HG03039 (cell line): Measurements from ENCODE around the gene DCTN4.
"Not testable (repeated sequence)": the region's sequence is repeated elsewhere in the genome, so short reads cannot be mapped to it uniquely, and the experiment has no call there.

ENCODE experiments used
- ATAC-seq: cut with Tn5 transposase; IDR thresholded peaks from one replicate; pipeline ENCODE4 v1.9.1; 2021; ENCODE audit warnings: mild to moderate bottlenecking, moderate library complexity; ENCODE audit not compliant: unreplicated experiment

The DCTN4 gene

DNA sequence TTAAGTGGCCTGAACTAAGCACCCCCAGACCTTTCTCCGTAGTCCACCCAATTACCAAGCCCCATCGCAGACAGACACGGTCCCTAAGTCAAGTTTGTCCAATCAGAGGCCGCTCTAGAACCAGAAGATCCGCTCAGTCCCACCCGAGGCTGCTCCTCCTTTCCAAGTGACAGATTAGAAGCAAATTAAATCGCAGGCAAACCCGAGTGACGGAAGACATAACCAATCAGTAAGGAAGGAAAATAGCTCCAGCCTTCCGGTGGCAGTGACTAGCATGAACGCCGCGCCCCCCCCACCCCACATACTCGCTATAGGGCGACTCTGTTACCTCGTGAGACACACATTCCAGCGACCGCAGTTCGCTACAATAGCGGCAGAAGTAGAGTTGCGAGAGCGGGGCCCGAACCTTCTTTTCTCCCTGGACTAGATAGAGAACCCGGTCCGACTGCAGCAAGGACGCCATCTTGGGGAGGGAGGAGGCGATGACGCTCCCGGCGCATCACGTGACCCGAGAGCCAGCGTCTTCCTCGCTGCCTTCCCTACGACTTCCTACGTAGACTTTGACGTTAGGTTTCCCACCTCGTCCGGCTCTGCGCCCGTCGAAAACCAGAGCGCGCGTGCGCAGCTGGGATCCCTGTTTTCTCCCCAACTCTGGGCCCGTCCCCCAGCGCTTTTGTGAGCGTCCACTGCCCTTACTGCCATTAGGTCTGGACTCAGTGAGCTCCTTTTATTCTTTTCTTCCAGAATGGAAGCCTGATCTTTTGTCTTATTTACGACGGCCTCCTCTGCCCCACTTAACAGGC is at the start of gene DCTN4:
Gene DCTN4 (minus strand): TSS at position 487 of the 803 bp plus-strand sequence. CDS start 24 bp downstream, at position 463.
- peak; percentile 93 for ATAC-seq

DNA sequence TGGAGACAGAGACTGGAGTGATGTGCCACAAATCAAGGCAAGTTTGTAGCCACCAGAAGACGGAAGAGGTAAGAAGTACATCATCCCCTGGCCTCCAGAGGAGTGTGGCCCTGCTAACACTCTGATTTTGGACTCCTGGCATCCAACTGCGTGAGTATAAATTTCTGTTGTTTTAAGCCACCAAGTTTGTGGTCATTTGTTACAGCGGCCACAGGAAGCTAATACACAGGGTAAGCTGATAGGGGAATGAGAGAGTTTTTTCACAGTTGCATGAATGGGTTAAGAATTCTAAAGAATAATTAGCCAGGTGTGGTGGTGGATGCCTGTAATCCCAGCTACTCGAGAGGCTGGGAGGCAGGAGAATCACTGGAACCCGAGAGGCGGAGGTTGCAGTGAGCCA is 45.6 kb upstream of the DCTN4 start:
- no peak for ATAC-seq

- peak; percentile 50 for ATAC-seq
Observed at GRCh38 chr5:150801117-150801927, 42.5 kb upstream of the DCTN4 start.

DNA sequence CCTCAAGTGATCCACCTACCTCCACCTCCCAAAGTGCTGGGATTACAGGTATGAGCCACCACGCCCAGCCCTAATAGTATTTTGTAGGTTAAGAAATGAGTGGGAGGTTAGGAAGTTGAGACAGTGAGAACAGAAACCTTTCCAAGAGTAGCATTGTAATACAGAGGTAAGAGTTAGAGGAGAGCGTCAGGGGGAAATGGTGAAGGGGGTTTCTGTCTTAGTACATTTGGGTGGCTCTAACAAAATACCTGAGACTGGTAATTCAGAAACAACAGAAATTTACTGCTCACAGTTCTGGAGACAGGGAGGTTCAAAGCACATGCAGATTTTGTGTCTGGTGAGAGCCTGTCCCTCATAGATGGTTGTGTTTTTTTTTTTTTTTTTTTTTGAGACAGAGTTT is 38.6 kb upstream of the DCTN4 start:
- no peak for ATAC-seq

DNA sequence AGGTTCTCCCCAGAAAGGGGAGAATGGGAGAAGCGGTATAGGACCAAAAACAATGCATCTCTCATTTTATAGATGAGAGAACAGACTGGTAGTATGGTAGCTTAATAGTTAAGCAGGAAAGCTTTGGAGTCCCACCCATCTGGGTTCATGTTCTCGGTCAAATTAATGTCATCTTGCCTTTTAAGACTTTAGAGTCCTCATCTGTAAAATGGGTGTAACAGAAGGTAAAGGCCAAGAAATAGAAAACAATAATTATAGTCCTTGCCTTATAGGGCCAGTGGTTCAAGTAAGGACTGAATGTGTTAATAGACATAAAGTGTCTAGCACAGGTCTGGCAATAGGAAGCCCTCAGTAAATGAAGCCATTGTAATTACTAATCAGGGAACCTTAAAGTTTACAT is 36.1 kb upstream of the DCTN4 start:
- no peak for ATAC-seq

GRCh38 chr5:150793423-150793888 is 34.6 kb upstream of the DCTN4 start:
- not testable (repeated sequence) for ATAC-seq

- ATAC-seq = no peak
Observed at GRCh38 chr5:150791536-150791935, 32.7 kb upstream of the DCTN4 start.

- ATAC-seq = peak; percentile 97
Observed at GRCh38 chr5:150789943-150790611, 31.3 kb upstream of the DCTN4 start.

- ATAC-seq = no peak
Observed at GRCh38 chr5:150789450-150789849, 30.6 kb upstream of the DCTN4 start.

- ATAC-seq = no peak
Observed at GRCh38 chr5:150788977-150789376, 30.2 kb upstream of the DCTN4 start.

DNA sequence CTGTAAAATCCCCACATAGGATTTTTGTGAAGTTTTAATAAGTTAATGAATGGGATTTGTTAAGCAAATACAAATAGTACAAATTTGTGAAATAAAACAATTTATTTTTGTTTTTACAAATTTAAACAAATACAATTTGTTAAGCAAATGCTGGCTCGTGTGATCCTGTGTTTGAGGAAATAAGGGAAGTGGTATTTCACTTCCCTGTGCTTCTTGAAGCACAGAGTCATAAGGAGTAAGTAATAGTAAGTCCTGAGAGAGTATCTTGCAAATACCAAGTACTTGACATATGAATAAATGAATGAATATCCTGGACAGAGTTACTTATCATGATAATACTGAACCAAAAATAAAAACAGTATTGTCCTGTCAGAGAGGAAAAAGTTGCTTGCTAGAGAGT is 28.8 kb upstream of the DCTN4 start:
- no peak for ATAC-seq

DNA sequence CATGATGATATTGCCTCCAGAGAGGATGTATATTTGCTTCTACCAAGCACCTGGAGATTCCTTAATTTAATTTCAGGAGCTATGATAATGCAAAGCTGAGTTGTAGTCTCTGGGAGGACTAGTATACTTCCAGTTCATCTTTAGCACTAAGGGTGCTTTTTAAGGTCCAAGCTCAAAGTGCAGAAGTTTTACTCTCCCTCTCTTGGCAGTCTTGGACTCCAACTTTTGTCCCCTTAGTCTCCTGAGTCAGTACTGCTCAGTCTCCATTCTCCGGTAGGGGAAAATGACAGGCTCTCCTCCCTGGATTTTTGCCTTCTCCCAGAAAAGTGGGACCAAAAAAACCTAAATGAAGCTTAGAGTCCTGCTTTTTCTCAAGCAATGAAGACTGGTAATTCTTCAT is 28.1 kb upstream of the DCTN4 start:
- ATAC-seq = no peak

- no peak for ATAC-seq
Observed at GRCh38 chr5:150785950-150786349, 27.1 kb upstream of the DCTN4 start.

- no peak for ATAC-seq
Observed at GRCh38 chr5:150783422-150783928, 24.7 kb upstream of the DCTN4 start.

GRCh38 chr5:150782850-150783249 is 24.0 kb upstream of the DCTN4 start:
- ATAC-seq = no peak

DNA sequence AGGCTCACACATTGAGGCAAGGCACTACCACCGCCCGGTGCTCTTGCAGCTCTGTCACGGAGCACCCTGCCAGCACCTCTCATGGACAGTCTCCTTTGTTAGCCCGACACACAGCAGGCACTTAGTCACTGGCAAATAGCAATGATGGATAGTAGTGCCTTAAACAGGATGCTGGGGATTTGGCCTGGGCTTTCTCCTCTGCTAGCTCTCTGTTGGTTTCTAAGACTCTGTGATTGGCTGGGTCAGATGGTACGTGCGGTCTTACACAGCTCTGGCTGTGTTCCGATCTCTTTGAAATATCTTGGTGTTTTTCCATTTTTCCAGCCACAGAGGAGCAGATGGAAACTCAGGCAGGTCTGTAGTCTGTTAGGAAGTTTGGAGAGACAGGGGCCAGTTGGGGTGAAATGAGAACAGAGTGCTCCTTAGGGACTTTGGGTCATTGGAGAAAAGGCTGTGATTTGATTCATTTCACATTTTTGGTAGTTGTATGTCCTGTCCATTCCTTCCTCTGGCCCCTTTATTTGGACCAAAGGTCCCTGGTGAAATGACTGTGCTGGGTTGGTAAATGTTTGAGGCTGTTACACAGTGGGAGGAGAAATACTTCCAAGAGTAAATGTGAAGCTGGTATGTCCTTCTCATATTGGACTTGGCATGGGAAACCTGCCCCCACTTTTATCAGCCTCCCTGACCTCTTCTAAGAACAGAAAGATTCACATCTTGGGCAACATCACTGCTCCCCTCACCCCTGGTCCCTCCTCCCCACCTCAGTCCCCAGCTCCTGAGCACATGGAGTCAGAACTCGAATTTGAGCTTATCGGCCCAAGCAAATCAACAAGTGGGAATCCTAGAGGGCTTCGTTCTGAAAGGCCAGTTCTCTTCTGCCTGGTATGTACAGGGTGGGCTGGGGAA is 23.1 kb upstream of the DCTN4 start:
- ATAC-seq = no peak

DNA sequence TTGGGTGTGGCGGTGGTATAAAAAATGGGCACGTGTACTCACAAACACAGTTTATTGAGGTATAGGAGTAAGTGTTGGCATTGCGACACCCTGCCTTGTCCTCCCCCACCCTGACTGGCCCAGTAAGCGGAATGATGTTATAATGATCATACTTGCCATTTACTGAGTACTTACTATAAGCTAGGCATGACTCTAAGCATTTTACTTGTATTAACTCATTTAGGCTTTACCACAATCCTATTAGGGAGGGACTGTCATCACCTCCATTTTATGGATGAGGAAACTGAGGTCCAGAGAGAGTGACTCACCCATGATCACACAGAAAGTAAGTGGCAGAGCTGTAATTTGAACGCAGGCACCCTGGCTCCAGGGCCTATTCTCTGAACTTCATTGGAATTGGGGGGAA is 22.0 kb upstream of the DCTN4 start:
- no peak for ATAC-seq

DNA sequence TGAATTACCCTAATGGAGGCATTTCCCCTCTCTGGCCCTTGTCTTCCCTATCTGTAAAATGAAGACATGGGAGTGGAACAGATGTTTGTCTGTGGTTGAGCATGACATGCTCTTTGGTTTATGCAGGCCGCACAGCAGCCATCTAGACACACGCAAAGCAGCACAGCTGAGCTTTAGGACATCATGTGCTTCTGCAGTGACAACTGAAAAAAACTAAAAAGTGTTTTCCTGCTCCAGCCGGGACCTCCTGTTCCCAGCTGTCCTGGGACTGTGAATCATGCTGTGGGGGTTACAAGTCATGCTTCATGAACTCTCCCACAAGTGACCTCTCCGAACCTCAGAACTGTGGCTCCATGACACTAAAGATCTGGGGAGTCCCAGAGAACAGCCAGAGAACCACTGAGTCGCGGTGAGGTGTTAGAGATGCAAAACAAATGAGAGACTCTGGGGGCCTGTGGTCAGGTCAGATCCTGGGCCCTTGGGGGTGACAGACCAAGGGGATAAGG is 21.4 kb upstream of the DCTN4 start:
- peak; percentile 50 for ATAC-seq

DNA sequence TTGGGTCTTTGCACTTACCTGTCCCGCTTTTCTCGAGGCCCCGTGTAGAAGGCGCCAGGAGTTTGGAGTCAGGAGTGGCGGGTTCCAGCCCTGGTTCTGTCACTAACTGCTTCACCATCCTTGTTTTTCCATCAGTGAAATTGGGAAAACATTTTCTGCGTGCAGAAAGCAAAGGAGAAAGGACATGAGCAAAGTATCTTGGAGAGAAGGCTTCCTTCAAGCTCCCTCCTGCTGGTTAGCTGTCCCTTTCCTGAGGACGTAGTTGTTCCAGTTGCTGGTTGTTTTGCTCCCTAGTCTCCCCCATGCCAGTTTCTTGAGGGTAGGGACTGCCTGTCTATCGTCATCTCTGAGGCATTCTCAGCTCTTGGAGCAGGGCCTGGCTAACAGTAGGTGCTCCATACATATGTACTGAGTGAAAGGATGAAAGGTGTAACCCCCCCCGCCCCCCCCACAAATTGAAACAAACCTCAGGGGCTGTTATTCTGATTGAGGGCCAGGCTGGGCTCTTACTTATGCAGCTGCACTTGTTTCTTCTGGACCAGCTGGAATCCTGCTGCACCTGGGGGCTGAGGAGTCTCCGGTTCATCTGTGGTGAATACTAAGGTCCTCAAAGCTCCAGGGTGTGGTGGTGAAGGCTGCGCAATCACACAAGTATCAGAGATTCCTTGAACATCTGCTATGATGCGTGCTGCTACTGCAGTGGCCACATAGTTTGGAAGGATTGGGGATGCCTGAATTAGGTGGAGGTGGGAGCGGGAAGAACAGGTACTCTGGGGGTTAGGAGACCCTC is 20.8 kb upstream of the DCTN4 start:
- ATAC-seq = no peak
